Mucosa of gallbladder (tissue), 1 donor: ENCODE results near the gene ALDH4A1. TPM values are rescaled to one million over a fixed set of nuclear protein-coding genes. Genes with fewer than 3 reads are reported as not detected.

ENCODE experiments used
- DNase-seq: peaks from one replicate; pipeline ENCODE4 v3.0.0-alpha.2; 2020; ENCODE audit warnings: low spot score
- total RNA-seq: library from RNA; stranded (reverse); gene quantifications from one replicate; pipeline ENCODE4 v1.2.1, GENCODE V29; 2021
- donor health status: DM: no; HTN: no; CAD: no.

Gene ALDH4A1
- total RNA-seq, 1 donor from 2014 or later: 26.4 TPM

GRCh38 chr1:18939398-18940302 is 37.3 kb upstream of the ALDH4A1 start:
- DNase-seq: no peak

- no peak for DNase-seq
Observed at GRCh38 chr1:18938707-18939070, 36.3 kb upstream of the ALDH4A1 start.

GRCh38 chr1:18938008-18938706 is 35.8 kb upstream of the ALDH4A1 start:
- no peak for DNase-seq

GRCh38 chr1:18937539-18937938 is 35.2 kb upstream of the ALDH4A1 start:
- no peak for DNase-seq

GRCh38 chr1:18936814-18937481 is 34.6 kb upstream of the ALDH4A1 start:
- no peak for DNase-seq

- DNase-seq: no peak
Observed at GRCh38 chr1:18936471-18936813, 34.1 kb upstream of the ALDH4A1 start.

GRCh38 chr1:18934205-18935000 is 32.0 kb upstream of the ALDH4A1 start:
- no peak for DNase-seq

GRCh38 chr1:18932879-18933278 is 30.5 kb upstream of the ALDH4A1 start:
- DNase-seq: no peak

- no peak for DNase-seq
Observed at GRCh38 chr1:18932387-18932786, 30.0 kb upstream of the ALDH4A1 start.

- no peak for DNase-seq
Observed at GRCh38 chr1:18931730-18932129, 29.4 kb upstream of the ALDH4A1 start.

GRCh38 chr1:18929686-18930085 is 27.3 kb upstream of the ALDH4A1 start:
- no peak for DNase-seq

- DNase-seq: no peak
Observed at GRCh38 chr1:18928985-18929384, 26.6 kb upstream of the ALDH4A1 start.

GRCh38 chr1:18928406-18928805 is 26.1 kb upstream of the ALDH4A1 start:
- no peak for DNase-seq

GRCh38 chr1:18927654-18928272 is 25.4 kb upstream of the ALDH4A1 start:
- no peak for DNase-seq

GRCh38 chr1:18927082-18927653 is 24.8 kb upstream of the ALDH4A1 start:
- no peak for DNase-seq

GRCh38 chr1:18926315-18927081 is 24.1 kb upstream of the ALDH4A1 start:
- DNase-seq: peak; percentile 63

- DNase-seq: no peak
Observed at GRCh38 chr1:18925279-18925678, 22.9 kb upstream of the ALDH4A1 start.

GRCh38 chr1:18924221-18924691 is 21.9 kb upstream of the ALDH4A1 start:
- no peak for DNase-seq

GRCh38 chr1:18923756-18924211 is 21.4 kb upstream of the ALDH4A1 start:
- DNase-seq: no peak
